ENCODE data around the gene SYNC. TPM values are rescaled to one million over a fixed set of nuclear protein-coding genes. Genes with fewer than 3 reads are reported as not detected.

SYNC gene
- total and polyA plus RNA-seq, 2 of the 8 experiments (the other 6 are each of a cell fraction or from before 2014, with no cell fraction given): 0.06 to 0.17 TPM

- TF ChIP-seq CHD7 (IDR thresholded peaks at IDR 0.05; ENCODE audit: insufficient replicate concordance, low read length) (no peak), USF2 (IDR thresholded peaks at IDR 0.05; ENCODE audit: low read length) (no peak), YY1 (IDR thresholded peaks at IDR 0.05; ENCODE audit: low read depth, low read length) (no peak), TBP (IDR thresholded peaks at IDR 0.05; ENCODE audit: low read depth, low read length) (no peak), RNF2 (IDR thresholded peaks at IDR 0.05; ENCODE audit: borderline replicate concordance, low read depth, low read length, missing control alignments, poor library complexity, severe bottlenecking) (no peak), NRF1 (IDR thresholded peaks at IDR 0.05; ENCODE audit: low read depth, low read length) (no peak), BCL11A (IDR thresholded peaks at IDR 0.05; ENCODE audit: low read depth in 2 of 2, low read length in 2 of 2) (no peak)
Observed at GRCh38 chr1:32686387-32686786, 16.2 kb downstream of the SYNC start (continued).
